Measurements from ENCODE around the gene HMBS.
A peak's percentile ranks its signal among the peaks of the same experiment; 100 is the strongest.

HMBS gene

GRCh38 chr11:119067371-119068222 is 17.1 kb upstream of the HMBS start, which contains the start of gene VPS11:
Gene VPS11 (plus strand): TSS chr11:119067818. CDS start chr11:119067824, 6 bp downstream.
- H3K27ac ChIP-seq (ENCODE audit: low read length) = peak within 1 kb of the TSS; percentile 91
- H3K4me1 ChIP-seq (ENCODE audit: control insufficient read depth, insufficient read depth, low read length) = peaks cover 11% of the 10 kb centered on the region
- peak within 1 kb of the TSS; percentile 99 to 100 for H3K4me3 ChIP-seq (ENCODE audit: low read length in 2 of 2)
- no peaks in the 10 kb centered on the region for H3K27me3 ChIP-seq (ENCODE audit: control insufficient read depth in 1 of 2, insufficient read depth in 2 of 2, low read length in 2 of 2)
- H3K9me3 ChIP-seq (ENCODE audit: control insufficient read depth in 2 of 2, low read length in 2 of 2) = no peaks in the 10 kb centered on the region
- H3K9ac ChIP-seq (ENCODE audit: low read length in 2 of 2) = peak within 1 kb of the TSS; percentile 97 to 98
- H3K36me3 ChIP-seq (ENCODE audit: control insufficient read depth in 2 of 2, insufficient read depth in 2 of 2, low read length in 2 of 2) = peaks cover 6 to 19% of the 10 kb centered on the region in 2 donors

GRCh38 chr11:119077839-119078238 is 6.8 kb upstream of the HMBS start:
- H3K27ac ChIP-seq (ENCODE audit: low read length) = no peak overlapping the region
- no peaks in the 10 kb centered on the region for H3K4me1 ChIP-seq (ENCODE audit: control insufficient read depth, insufficient read depth, low read length)
- no peak overlapping the region for H3K4me3 ChIP-seq (ENCODE audit: low read length in 2 of 2)
- no peaks in the 10 kb centered on the region for H3K9me3 ChIP-seq (ENCODE audit: control insufficient read depth in 2 of 2, low read length in 2 of 2)
- no peaks in the 10 kb centered on the region for H3K27me3 ChIP-seq (ENCODE audit: control insufficient read depth in 1 of 2, insufficient read depth in 2 of 2, low read length in 2 of 2)
- peaks cover 53 to 59% of the 10 kb centered on the region in 2 donors for H3K36me3 ChIP-seq (ENCODE audit: control insufficient read depth in 2 of 2, insufficient read depth in 2 of 2, low read length in 2 of 2)
- H3K9ac ChIP-seq (ENCODE audit: low read length in 2 of 2) = no peak overlapping the region

GRCh38 chr11:119078675-119079420 is 5.8 kb upstream of the HMBS start:
- Histone ChIP-seq H3K9ac (ENCODE audit: low read length in 2 of 2) (no peak overlapping the region), H3K36me3 (ENCODE audit: control insufficient read depth in 2 of 2, insufficient read depth in 2 of 2, low read length in 2 of 2) (peaks cover 44 to 49% of the 10 kb centered on the region in 2 donors), H3K27me3 (ENCODE audit: control insufficient read depth in 1 of 2, insufficient read depth in 2 of 2, low read length in 2 of 2) (no peaks in the 10 kb centered on the region), H3K27ac (ENCODE audit: low read length) (no peak overlapping the region), H3K4me1 (ENCODE audit: control insufficient read depth, insufficient read depth, low read length) (no peaks in the 10 kb centered on the region), H3K9me3 (ENCODE audit: control insufficient read depth in 2 of 2, low read length in 2 of 2) (no peaks in the 10 kb centered on the region), H3K4me3 (ENCODE audit: low read length in 2 of 2) (no peak overlapping the region)

GRCh38 chr11:119081682-119082260 is 2.9 kb upstream of the HMBS start:
- Histone ChIP-seq H3K4me3 (ENCODE audit: low read length in 2 of 2) (no peak overlapping the region), H3K9me3 (ENCODE audit: control insufficient read depth in 2 of 2, low read length in 2 of 2) (no peaks in the 10 kb centered on the region), H3K9ac (ENCODE audit: low read length in 2 of 2) (no peak overlapping the region), H3K4me1 (ENCODE audit: control insufficient read depth, insufficient read depth, low read length) (peaks cover 13% of the 10 kb centered on the region), H3K27ac (ENCODE audit: low read length) (no peak overlapping the region), H3K27me3 (ENCODE audit: control insufficient read depth in 1 of 2, insufficient read depth in 2 of 2, low read length in 2 of 2) (no peaks in the 10 kb centered on the region), H3K36me3 (ENCODE audit: control insufficient read depth in 2 of 2, insufficient read depth in 2 of 2, low read length in 2 of 2) (peaks cover 41 to 45% of the 10 kb centered on the region in 2 donors)

- H3K9ac ChIP-seq (ENCODE audit: low read length in 2 of 2) = peak overlapping the region; percentile 79 to 88
- peaks cover 12 to 17% of the 10 kb centered on the region in 2 donors for H3K36me3 ChIP-seq (ENCODE audit: control insufficient read depth in 2 of 2, insufficient read depth in 2 of 2, low read length in 2 of 2)
- H3K4me3 ChIP-seq (ENCODE audit: low read length in 2 of 2) = peak overlapping the region; percentile 87 to 98
- peaks cover 18% of the 10 kb centered on the region for H3K4me1 ChIP-seq (ENCODE audit: control insufficient read depth, insufficient read depth, low read length)
- H3K9me3 ChIP-seq (ENCODE audit: control insufficient read depth in 2 of 2, low read length in 2 of 2) = no peaks in the 10 kb centered on the region
- no peaks in the 10 kb centered on the region for H3K27me3 ChIP-seq (ENCODE audit: control insufficient read depth in 1 of 2, insufficient read depth in 2 of 2, low read length in 2 of 2)
- peak overlapping the region; percentile 82 for H3K27ac ChIP-seq (ENCODE audit: low read length)
Observed at GRCh38 chr11:119085437-119085847, 761 bp downstream of the HMBS start.

GRCh38 chr11:119087123-119087522 is 2.4 kb downstream of the HMBS start:
- Histone ChIP-seq H3K4me3 (ENCODE audit: low read length in 2 of 2) (no peak overlapping the region), H3K27ac (ENCODE audit: low read length) (no peak overlapping the region), H3K9me3 (ENCODE audit: control insufficient read depth in 2 of 2, low read length in 2 of 2) (no peaks in the 10 kb centered on the region), H3K9ac (ENCODE audit: low read length in 2 of 2) (no peak overlapping the region), H3K36me3 (ENCODE audit: control insufficient read depth in 2 of 2, insufficient read depth in 2 of 2, low read length in 2 of 2) (peaks cover 2 to 4% of the 10 kb centered on the region in 2 donors), H3K4me1 (ENCODE audit: control insufficient read depth, insufficient read depth, low read length) (peaks cover 20% of the 10 kb centered on the region), H3K27me3 (ENCODE audit: control insufficient read depth in 1 of 2, insufficient read depth in 2 of 2, low read length in 2 of 2) (no peaks in the 10 kb centered on the region)

GRCh38 chr11:119087747-119088241 is 3.1 kb downstream of the HMBS start:
- H3K9ac ChIP-seq (ENCODE audit: low read length in 2 of 2) = no peak overlapping the region

GRCh38 chr11:119088406-119088805 is 3.7 kb downstream of the HMBS start:
- Histone ChIP-seq H3K27me3 (ENCODE audit: control insufficient read depth in 1 of 2, insufficient read depth in 2 of 2, low read length in 2 of 2) (no peaks in the 10 kb centered on the region), H3K27ac (ENCODE audit: low read length) (no peak overlapping the region), H3K9me3 (ENCODE audit: control insufficient read depth in 2 of 2, low read length in 2 of 2) (no peaks in the 10 kb centered on the region), H3K9ac (ENCODE audit: low read length in 2 of 2) (no peak overlapping the region), H3K36me3 (ENCODE audit: control insufficient read depth in 2 of 2, insufficient read depth in 2 of 2, low read length in 2 of 2) (peaks cover 7 to 9% of the 10 kb centered on the region in 2 donors), H3K4me1 (ENCODE audit: control insufficient read depth, insufficient read depth, low read length) (peaks cover 32% of the 10 kb centered on the region), H3K4me3 (ENCODE audit: low read length in 2 of 2) (no peak overlapping the region)

More at GRCh38 chr11:119087747-119088241, 3.1 kb downstream of the HMBS start:
- peaks cover 4 to 9% of the 10 kb centered on the region in 2 donors for H3K36me3 ChIP-seq (ENCODE audit: control insufficient read depth in 2 of 2, insufficient read depth in 2 of 2, low read length in 2 of 2)
- no peaks in the 10 kb centered on the region for H3K27me3 ChIP-seq (ENCODE audit: control insufficient read depth in 1 of 2, insufficient read depth in 2 of 2, low read length in 2 of 2)
- H3K4me1 ChIP-seq (ENCODE audit: control insufficient read depth, insufficient read depth, low read length) = peaks cover 26% of the 10 kb centered on the region
- no peaks in the 10 kb centered on the region for H3K9me3 ChIP-seq (ENCODE audit: control insufficient read depth in 2 of 2, low read length in 2 of 2)
- no peak overlapping the region for H3K4me3 ChIP-seq (ENCODE audit: low read length in 2 of 2)
- H3K27ac ChIP-seq (ENCODE audit: low read length) = no peak overlapping the region

- Histone ChIP-seq H3K4me1 (ENCODE audit: control insufficient read depth, insufficient read depth, low read length) (peaks cover 41% of the 10 kb centered on the region), H3K36me3 (ENCODE audit: control insufficient read depth in 2 of 2, insufficient read depth in 2 of 2, low read length in 2 of 2) (peaks cover 7 to 9% of the 10 kb centered on the region in 2 donors), H3K9me3 (ENCODE audit: control insufficient read depth in 2 of 2, low read length in 2 of 2) (no peaks in the 10 kb centered on the region), H3K9ac (ENCODE audit: low read length in 2 of 2) (no peak overlapping the region), H3K27ac (ENCODE audit: low read length) (no peak overlapping the region), H3K4me3 (ENCODE audit: low read length in 2 of 2) (no peak overlapping the region), H3K27me3 (ENCODE audit: control insufficient read depth in 1 of 2, insufficient read depth in 2 of 2, low read length in 2 of 2) (no peaks in the 10 kb centered on the region)
Observed at GRCh38 chr11:119089319-119089718, 4.6 kb downstream of the HMBS start.

GRCh38 chr11:119091178-119091577 is 6.5 kb downstream of the HMBS start:
- H3K4me3 ChIP-seq (ENCODE audit: low read length in 2 of 2) = no peak overlapping the region
- peaks cover 7 to 9% of the 10 kb centered on the region in 2 donors for H3K36me3 ChIP-seq (ENCODE audit: control insufficient read depth in 2 of 2, insufficient read depth in 2 of 2, low read length in 2 of 2)
- peak overlapping the region; percentile 7 to 37 for H3K9ac ChIP-seq (ENCODE audit: low read length in 2 of 2)
- no peak overlapping the region for H3K27ac ChIP-seq (ENCODE audit: low read length)
- no peaks in the 10 kb centered on the region for H3K9me3 ChIP-seq (ENCODE audit: control insufficient read depth in 2 of 2, low read length in 2 of 2)
- H3K4me1 ChIP-seq (ENCODE audit: control insufficient read depth, insufficient read depth, low read length) = peaks cover 37% of the 10 kb centered on the region
- H3K27me3 ChIP-seq (ENCODE audit: control insufficient read depth in 1 of 2, insufficient read depth in 2 of 2, low read length in 2 of 2) = no peaks in the 10 kb centered on the region

Data from stomach smooth muscle (tissue), 2 donors.